OCI-LY1 (cell line): ENCODE data around the gene RABL6.

Experiments used
- H2AFZ ChIP-seq: fragments of 200-600 bp; sonication (generic), shearing (Covaris generic); 2 replicates; pipeline ENCODE4 v1.6.0; 2014; ENCODE audit warnings: antibody characterized with exemption, mild to moderate bottlenecking, low read length
- H3F3A ChIP-seq: fragments of 200-600 bp; sonication (generic), shearing (Covaris generic); 2 replicates; pipeline ENCODE4 v1.6.0; 2014; ENCODE audit warnings: mild to moderate bottlenecking, antibody characterized with exemption, low read length, moderate library complexity; ENCODE audit not compliant: insufficient read depth
- H3K27ac ChIP-seq: fragments of 200-600 bp; sonication (generic); 2 replicates; pipeline ENCODE4 v1.5.1; 2014; ENCODE audit warnings: low read length, mixed run types, mild to moderate bottlenecking, low read depth; ENCODE audit not compliant: poor library complexity, severe bottlenecking
- H3K27me3 ChIP-seq: fragments of 200-600 bp; sonication (generic); 2 replicates; pipeline ENCODE4 v1.6.0; 2014; ENCODE audit warnings: antibody characterized with exemption, mild to moderate bottlenecking, low read length, moderate library complexity; ENCODE audit not compliant: insufficient read depth
- H3K36me3 ChIP-seq: fragments of 200-600 bp; sonication (generic); 2 replicates; pipeline ENCODE4 v1.6.1; 2014; ENCODE audit warnings: mild to moderate bottlenecking, antibody characterized with exemption, low read length, moderate library complexity, mixed read lengths; ENCODE audit not compliant: insufficient read depth
- H3K4me1 ChIP-seq: fragments of 200-600 bp; sonication (generic); 2 replicates; pipeline ENCODE4 v1.5.1; 2014; ENCODE audit warnings: mild to moderate bottlenecking, low read length, moderate library complexity; ENCODE audit not compliant: insufficient read depth, severe bottlenecking
- H3K4me2 ChIP-seq: fragments of 200-600 bp; sonication (generic), shearing (Covaris generic); 2 replicates; pipeline ENCODE4 v1.6.1; 2014; ENCODE audit warnings: low read length
- H3K4me3 ChIP-seq: fragments of 200-600 bp; sonication (generic); 2 replicates; pipeline ENCODE4 v1.5.1; 2014; ENCODE audit warnings: low read length, low read depth, mild to moderate bottlenecking, mixed read lengths; ENCODE audit not compliant: poor library complexity, severe bottlenecking
- H3K79me2 ChIP-seq: fragments of 200-600 bp; shearing (Covaris generic); 2 replicates; pipeline ENCODE4 v1.6.1; 2016; ENCODE audit warnings: mixed run types, low read length, mixed read lengths; ENCODE audit not compliant: insufficient read depth
- H3K9ac ChIP-seq: fragments of 200-600 bp; sonication (generic), shearing (Covaris generic); 2 replicates; pipeline ENCODE4 v1.6.1; 2014; ENCODE audit warnings: mild to moderate bottlenecking, low read length, mixed read lengths
- H3K9me2 ChIP-seq: fragments of 200-600 bp; sonication (generic), shearing (Covaris generic); 2 replicates; pipeline ENCODE4 v1.6.1; 2014; ENCODE audit warnings: low read depth, mild to moderate bottlenecking, low read length, mixed read lengths
- H3K9me3 ChIP-seq: fragments of 200-600 bp; shearing (Covaris generic); 2 replicates; pipeline ENCODE4 v1.6.1; 2014; ENCODE audit warnings: low read length, mixed read lengths
- H4K20me1 ChIP-seq: fragments of 200-600 bp; sonication (generic), shearing (Covaris generic); 2 replicates; pipeline ENCODE4 v1.6.0; 2016; ENCODE audit warnings: mild to moderate bottlenecking, low read length; ENCODE audit not compliant: insufficient read depth
- CTCF ChIP-seq: fragments of 200-600 bp; sonication (generic), shearing (Covaris generic); IDR thresholded peaks from 2 replicates; pipeline ENCODE4 v1.5.1; 2017; ENCODE audit warnings: mild to moderate bottlenecking, antibody characterized with exemption, low read length, moderate library complexity, mixed read lengths
- EZH2 ChIP-seq: fragments of 200-600 bp; sonication (generic), shearing (Covaris generic); IDR thresholded peaks from 2 replicates; pipeline ENCODE4 v1.8.0; 2017; ENCODE audit warnings: borderline replicate concordance, mixed run types, mild to moderate bottlenecking, antibody characterized with exemption, low read length, moderate library complexity, mixed read lengths

Gene RABL6

DNA sequence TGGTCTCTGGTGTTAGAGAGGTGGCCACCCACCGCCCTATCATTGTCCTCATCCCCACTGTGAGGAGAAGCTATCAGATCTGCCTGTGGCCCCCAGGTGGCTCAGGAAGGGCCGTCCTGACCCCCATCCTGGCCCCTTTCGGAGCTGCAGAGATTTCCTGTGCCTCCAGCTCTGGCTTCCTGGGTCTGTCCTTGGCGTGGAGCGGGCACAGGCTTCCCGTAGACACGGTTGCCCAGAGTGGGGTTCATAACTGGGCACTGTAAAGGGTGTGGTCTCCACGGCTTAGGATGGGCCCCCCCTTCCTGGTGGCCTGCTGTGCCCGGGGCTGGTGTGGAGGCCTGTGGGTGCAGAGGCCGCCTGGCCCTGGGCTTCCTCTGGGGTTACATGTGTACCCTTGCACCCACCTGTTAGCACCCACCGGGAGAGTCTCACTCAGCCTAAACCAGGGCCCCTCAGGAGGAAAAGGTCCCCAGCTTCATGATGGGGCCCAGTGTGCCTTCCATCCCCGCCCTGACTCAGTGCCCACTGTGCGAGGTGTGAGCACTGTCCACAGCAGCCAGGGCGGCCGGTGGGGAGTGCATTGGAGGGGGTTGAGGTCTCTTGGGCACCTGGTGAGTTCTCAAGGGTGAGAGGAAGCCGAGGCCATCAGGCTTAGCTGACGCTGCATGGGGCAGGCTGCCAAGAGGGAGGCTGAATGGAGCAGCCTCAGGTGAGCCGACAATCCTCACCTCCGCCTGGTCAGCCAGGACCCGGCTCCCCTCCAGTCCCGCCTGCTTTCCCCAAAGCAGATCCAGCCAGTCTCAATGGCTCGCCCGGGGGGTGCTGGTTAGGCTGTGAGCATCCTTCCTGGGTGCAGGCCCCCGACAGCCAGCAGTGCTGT, 19.2 kb downstream of the RABL6 start:
- H4K20me1 ChIP-seq, result no peaks in the 10 kb centered on the region
- no peak overlapping the region for H3K4me2 ChIP-seq
- H3K79me2 ChIP-seq, result no peaks in the 10 kb centered on the region
- H3K36me3 ChIP-seq, result peaks cover 82% of the 10 kb centered on the region
- no peaks in the 10 kb centered on the region for H3K4me1 ChIP-seq
- H3K27me3 ChIP-seq, result no peaks in the 10 kb centered on the region
- H3K27ac ChIP-seq, result no peak overlapping the region
- no peak overlapping the region for H2AFZ ChIP-seq
- H3F3A ChIP-seq, result no peaks in the 10 kb centered on the region
- no peak overlapping the region for H3K9ac ChIP-seq
- TF ChIP-seq CTCF (no peak), EZH2 (no peak)
- no peaks in the 10 kb centered on the region for H3K9me2 ChIP-seq
- no peaks in the 10 kb centered on the region for H3K9me3 ChIP-seq
- H3K4me3 ChIP-seq, result no peak overlapping the region

DNA sequence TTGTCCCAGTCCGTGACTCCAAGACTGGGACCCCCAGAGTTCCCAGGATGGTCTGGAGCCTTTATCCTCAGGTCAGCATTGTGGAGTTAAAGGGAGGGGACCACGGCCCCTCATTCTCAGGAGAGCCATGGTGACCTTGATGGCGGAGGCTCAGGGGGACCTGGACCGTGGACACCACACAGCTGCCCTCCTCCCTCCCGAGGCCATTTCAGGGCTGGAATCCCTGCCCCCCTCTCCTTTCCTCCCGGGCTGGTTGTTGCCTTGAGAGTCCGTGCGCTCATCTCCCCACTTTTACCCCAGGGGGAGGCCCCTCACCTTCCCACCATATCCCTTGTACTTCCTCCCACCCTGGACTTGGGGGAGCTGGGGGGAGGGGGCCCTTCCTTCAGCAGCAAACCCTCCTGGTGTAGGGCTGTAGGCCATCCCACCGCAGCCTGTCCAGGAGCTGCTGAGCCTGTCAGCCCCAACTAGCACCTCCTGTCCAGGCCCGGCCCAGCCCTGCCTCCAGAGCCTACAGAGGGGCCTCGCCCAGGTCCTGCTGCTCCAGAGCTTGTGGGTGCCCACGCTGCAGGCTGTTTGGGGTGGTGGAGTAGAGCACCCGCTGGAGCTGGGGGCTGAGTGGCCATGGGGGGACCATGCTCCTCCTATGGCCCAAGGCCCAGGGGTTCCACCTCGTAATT, 20.2 kb downstream of the RABL6 start:
- Histone ChIP-seq H3K79me2 (no peaks in the 10 kb centered on the region), H3K9me2 (no peaks in the 10 kb centered on the region), H3K9me3 (no peaks in the 10 kb centered on the region), H2AFZ (no peak overlapping the region), H3K4me1 (no peaks in the 10 kb centered on the region), H3K4me2 (no peak overlapping the region), H3K27me3 (no peaks in the 10 kb centered on the region), H3K9ac (no peak overlapping the region), H4K20me1 (no peaks in the 10 kb centered on the region), H3K36me3 (peaks cover 91% of the 10 kb centered on the region), H3K4me3 (no peak overlapping the region), H3F3A (no peaks in the 10 kb centered on the region), H3K27ac (no peak overlapping the region)
- TF ChIP-seq CTCF (no peak), EZH2 (no peak)

DNA sequence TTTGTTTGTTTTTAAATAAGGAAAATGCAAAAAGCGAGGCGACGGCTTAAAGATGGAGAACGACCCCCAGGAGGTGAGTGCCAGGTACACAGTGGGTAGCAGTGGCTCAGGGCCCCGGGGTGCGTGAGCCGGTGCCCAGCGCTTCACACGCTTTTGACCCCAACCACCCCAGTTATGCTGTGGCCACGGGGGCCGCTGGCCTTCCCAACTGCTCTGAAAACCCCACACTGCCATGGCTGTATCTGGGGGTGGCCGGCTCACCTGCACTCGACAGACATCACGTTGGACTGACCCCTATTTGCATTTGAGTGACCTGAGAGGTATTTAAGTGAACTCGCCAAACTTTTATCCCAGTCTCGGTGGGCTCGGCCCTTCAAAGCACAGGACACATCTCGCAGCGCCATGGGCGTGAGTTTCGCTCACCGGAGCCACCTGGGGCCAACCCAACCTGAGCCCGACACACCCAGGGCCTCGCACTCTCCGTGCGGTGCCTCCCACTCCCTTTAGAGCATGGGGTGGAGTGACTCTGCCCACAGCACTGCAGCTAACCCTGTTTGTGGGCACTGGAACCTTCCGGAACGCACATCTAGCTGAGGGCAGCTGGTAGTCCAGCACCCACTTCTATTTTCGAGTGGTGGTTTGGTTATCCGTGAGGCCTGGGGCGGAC, 20.9 kb downstream of the RABL6 start:
- Histone ChIP-seq H3K9ac (no peak overlapping the region), H3K4me3 (no peak overlapping the region), H3K27me3 (no peaks in the 10 kb centered on the region), H3K36me3 (peaks cover 86% of the 10 kb centered on the region), H4K20me1 (no peaks in the 10 kb centered on the region), H3K4me2 (no peak overlapping the region), H3F3A (no peaks in the 10 kb centered on the region), H2AFZ (no peak overlapping the region), H3K4me1 (no peaks in the 10 kb centered on the region), H3K9me3 (no peaks in the 10 kb centered on the region), H3K9me2 (no peaks in the 10 kb centered on the region), H3K79me2 (no peaks in the 10 kb centered on the region), H3K27ac (no peak overlapping the region)
- no peak for TF ChIP-seq EZH2
- no peak for TF ChIP-seq CTCF
